HL-60 (cell line): ENCODE measurements around the gene ZNF627.

Source experiments
- SPI1 ChIP-seq: IDR thresholded peaks from 2 replicates; pipeline ENCODE4 v1.6.1; 2012; ENCODE audit warnings: low read depth, mild to moderate bottlenecking, borderline replicate concordance
- TF ChIP-seq, protein P1 (sequence below): IDR thresholded peaks from one replicate; pipeline ENCODE4 v1.5.1; 2011; ENCODE audit warnings: low read length, control low read depth, inconsistent platforms; ENCODE audit not compliant: insufficient read depth

GRCh38 chr19:11656535-11656934 is 59.3 kb downstream of the ZNF627 start:
- TF ChIP-seq, protein P1, sequence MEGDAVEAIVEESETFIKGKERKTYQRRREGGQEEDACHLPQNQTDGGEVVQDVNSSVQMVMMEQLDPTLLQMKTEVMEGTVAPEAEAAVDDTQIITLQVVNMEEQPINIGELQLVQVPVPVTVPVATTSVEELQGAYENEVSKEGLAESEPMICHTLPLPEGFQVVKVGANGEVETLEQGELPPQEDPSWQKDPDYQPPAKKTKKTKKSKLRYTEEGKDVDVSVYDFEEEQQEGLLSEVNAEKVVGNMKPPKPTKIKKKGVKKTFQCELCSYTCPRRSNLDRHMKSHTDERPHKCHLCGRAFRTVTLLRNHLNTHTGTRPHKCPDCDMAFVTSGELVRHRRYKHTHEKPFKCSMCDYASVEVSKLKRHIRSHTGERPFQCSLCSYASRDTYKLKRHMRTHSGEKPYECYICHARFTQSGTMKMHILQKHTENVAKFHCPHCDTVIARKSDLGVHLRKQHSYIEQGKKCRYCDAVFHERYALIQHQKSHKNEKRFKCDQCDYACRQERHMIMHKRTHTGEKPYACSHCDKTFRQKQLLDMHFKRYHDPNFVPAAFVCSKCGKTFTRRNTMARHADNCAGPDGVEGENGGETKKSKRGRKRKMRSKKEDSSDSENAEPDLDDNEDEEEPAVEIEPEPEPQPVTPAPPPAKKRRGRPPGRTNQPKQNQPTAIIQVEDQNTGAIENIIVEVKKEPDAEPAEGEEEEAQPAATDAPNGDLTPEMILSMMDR = no peak
- no peak for TF ChIP-seq SPI1
